CD4-positive, alpha-beta T cell treated with Interleukin-6 at 100 ng/mL for 8 hours (primary cell): ENCODE measurements around the gene EPHA3.

ENCODE experiments used
- DNase-seq: peaks from one replicate; pipeline ENCODE4 v3.0.0-alpha.2; 2020; ENCODE audit warnings: mixed read lengths, low spot score

EPHA3 gene

DNA sequence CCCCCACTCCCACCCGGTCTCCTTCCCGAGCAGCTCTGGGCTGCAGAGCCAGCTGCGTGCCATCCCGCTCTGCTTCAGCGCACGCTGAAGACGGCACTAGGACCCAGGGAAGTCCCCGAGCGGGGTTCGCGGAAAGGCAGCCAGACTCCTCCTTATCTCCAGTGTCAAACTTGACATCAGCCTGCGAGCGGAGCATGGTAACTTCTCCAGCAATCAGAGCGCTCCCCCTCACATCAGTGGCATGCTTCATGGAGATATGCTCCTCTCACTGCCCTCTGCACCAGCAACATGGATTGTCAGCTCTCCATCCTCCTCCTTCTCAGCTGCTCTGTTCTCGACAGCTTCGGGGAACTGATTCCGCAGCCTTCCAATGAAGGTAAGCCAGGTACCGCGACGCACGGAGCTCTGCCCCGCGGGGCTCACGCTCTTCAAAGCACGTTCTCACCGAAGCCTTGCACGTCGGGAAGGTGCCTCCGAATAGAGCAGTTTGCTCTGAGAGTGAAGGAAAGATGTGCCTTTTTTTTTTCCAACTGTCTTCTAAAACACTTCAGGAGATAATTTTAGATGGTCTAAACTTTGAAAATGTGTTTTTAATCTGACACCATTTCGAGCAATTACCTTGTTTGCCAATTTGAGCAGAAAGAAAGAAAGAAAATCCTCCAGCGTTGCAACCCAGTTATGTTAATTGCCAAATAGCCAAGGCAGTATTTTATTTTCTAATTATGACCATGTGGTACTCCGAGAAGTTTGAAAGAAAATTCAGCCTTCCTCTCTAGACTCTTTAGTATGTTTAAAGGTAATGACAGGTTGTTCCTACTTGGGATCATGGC lies at the start of gene EPHA3:
EPHA3 (plus strand) TSS at position 161 of the 830 bp plus-strand sequence; CDS start at position 289, 128 bp downstream.
- peak; percentile 24 for DNase-seq

DNA sequence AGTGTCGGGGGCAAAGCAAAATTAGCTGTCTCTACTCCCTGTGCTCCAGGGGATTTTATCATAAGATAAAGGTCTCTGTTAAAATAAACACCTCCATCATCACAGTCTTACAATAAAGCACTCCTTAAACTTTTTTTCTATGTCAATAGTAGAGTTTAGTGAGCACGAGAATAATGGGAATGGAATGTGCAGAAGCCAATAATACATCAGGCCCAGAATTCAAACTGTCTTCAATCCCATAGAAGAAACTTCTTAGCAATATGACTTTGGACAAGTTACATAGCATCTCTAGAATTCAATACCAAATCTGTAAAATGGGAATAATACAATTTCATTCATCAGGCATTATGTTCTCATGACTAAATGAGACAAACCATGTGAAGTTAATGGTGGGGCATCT lies 49.0 kb upstream of the EPHA3 start:
- no peak for DNase-seq

DNA sequence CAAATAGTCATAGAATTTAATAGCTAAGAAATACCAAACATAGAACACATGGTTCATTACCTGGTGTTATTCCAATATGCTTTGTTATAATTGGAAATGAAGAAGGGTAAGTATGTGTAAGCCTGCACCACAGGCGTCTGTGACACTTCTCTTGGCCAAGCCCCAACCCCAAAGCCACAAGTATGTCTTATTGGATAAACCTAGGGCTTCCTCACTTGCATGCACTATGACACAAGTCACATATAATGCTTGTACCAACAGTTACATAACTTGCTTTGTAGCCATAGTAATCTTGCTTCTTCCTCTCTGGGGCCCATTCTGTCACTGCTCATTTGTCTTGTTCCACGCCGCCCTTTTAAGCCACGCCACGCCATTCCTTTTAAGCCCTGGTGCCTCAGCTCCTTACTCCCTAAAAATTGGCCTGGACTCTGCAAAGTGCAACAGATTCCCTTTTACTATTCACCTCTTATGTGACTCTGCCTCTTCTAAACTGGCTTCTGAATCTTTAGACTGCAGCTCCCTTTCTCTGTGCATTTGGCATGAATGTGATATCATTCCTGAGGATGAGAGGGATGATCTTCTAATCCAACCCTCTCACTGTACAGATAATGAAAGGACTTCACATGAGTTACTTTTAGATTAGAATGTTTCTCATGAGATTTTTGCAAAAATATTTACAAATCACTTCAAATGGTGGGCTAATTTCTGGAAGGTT lies 48.1 kb upstream of the EPHA3 start:
- no peak for DNase-seq

GRCh38 chr3:89061259-89061658 lies 46.2 kb upstream of the EPHA3 start:
- no peak for DNase-seq

- no peak for DNase-seq
Observed at GRCh38 chr3:89067736-89068135, 39.7 kb upstream of the EPHA3 start.

DNA sequence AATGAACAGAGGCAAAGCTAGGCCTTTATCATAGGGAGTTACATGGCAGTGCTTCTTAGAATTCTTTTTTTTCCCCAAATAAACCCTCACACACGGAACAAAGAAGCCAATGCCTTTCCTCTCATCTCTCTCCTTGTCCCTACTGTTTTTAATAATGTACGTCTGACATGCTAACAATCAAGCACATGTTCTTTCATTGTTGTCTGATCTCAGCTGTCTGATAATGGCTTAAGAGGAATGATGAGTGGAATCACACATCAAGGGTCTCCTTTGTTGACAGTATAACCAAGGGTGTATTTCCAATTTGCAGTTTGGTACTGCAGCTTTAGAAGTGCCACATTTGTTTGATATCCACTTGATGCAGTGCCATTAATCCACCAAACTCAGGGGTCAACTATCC lies 34.8 kb upstream of the EPHA3 start:
- DNase-seq, result no peak

DNA sequence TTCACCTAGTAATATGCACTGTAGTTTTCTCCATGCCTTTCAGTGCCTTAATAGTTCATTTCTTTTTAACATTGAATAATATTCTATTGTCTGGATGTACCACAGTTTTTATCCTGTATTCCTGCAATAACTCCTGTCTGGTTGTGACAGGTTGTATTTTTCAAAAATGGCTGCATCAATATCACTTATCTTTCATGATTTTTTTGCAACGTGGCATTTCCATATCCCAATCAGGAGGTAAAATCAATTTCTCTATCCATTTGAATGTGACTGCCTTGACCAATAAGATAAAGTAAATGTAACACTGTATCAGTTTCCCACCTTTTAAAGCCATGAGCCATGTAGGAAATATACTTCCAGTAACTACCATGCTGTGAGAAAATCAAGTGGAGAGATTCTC lies 27.5 kb upstream of the EPHA3 start:
- no peak for DNase-seq

DNA sequence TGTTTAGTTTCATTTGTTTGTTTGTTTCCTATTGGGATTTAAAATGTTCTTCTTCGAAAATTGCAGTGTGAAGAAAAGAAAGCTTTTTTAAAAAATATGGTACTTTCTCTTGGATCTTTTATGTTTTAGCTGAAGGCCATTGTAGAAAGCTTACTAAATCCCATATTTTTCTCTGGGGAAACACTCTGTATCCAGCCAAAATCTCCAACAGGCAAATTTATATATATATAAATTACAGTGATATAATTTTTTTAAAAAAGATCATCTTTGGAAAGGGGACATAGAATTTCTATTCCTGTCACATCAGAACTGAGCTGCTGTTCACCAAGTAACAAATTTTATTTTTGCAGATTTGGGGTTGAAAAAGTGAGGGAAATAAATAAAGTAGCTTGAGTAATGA lies 19.6 kb upstream of the EPHA3 start:
- DNase-seq, result no peak

DNA sequence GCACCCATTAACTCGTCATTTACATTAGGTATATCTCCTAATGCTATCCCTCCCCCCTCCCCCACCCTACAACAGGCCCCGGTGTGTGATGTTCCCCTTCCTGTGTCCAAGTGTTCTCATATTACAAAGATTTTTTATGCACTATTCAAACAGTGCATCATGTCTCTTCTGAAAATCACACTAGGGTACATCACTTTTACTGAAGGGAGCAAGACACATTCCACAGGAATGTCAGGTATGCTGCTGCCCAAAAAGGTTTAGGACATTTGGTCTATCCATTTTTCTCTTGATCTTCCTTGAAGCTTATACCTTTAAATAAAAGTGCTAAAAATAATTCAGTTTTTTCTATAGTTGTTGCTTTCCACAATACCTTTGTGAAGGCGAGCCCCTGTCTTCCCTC lies 9.2 kb upstream of the EPHA3 start:
- no peak for DNase-seq

- peak; percentile 2 for DNase-seq
Observed at GRCh38 chr3:89098964-89099585, 8.3 kb upstream of the EPHA3 start.

DNA sequence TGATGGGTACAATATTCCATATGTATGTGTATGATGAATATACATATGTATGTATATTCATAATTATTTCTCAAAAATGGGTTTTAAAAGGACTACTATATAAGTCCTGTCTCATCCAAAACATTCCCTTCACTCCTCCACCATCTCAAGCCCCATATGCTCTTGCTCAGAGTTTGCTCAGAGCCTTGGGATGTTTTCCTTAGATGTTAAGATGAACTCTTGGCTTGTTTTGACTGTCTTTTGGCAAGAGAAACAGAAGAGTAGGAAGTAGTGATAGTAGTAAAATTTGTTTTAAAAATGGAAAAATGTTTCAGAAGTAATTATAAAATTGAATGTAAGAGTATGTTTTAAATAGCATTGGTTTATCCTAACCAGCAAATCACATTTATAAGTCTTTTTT lies 6.2 kb upstream of the EPHA3 start:
- DNase-seq, result no peak

DNA sequence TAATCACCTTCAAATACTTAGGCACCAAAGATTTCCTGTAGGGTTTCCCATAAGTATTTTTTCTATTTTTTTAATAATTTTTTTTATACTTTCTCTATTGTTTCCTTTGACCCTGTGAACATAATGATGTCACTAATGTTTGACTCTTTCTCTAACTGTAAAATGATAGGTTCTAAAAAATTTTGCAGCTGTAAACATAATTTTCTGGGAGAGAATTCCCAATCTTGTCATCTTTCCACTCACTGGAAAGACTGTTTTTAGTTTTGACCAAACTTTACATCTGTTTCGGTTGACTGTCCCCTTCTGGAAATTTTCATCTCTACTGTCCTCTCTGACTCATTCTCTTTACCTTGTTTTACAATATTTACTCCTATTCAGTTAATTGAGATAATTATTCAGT lies 5.5 kb upstream of the EPHA3 start:
- DNase-seq, result no peak

DNA sequence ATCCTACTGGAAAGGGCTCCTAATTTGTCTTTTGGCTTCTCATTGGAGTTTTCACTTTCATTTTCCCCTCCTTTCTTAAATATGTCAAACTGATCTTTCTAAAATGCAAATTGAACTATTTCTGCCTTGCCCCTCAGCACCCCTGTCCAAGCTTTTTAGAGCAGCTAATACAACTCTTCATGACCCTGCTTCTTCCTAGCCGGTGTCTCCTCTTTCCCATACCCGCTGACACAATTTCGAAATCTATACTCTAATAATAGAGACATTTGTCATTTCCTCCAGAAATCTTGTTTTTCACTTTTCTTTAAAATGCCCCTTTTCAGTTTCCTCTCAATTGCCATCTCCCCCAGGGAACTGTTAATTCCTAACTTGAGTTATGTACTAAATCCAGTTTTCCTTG lies 2.9 kb upstream of the EPHA3 start:
- no peak for DNase-seq

GRCh38 chr3:89105503-89105902 lies 1.9 kb upstream of the EPHA3 start:
- DNase-seq, result no peak

DNA sequence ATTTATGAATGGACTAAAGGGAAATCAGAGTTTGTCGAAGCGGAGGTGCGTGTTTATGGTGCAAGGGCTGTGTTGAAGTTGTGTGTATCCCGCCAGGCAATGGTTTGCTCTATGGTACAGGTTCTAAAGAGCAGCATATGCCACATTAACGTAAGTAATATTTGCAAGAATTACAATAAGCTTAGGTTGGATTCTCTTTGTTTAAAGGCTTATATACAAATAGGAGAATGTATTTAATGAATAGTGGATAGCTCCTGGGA lies 800 bp downstream of the EPHA3 start:
- DNase-seq, result no peak

- no peak for DNase-seq
Observed at GRCh38 chr3:89113344-89113743, 5.9 kb downstream of the EPHA3 start.

DNA sequence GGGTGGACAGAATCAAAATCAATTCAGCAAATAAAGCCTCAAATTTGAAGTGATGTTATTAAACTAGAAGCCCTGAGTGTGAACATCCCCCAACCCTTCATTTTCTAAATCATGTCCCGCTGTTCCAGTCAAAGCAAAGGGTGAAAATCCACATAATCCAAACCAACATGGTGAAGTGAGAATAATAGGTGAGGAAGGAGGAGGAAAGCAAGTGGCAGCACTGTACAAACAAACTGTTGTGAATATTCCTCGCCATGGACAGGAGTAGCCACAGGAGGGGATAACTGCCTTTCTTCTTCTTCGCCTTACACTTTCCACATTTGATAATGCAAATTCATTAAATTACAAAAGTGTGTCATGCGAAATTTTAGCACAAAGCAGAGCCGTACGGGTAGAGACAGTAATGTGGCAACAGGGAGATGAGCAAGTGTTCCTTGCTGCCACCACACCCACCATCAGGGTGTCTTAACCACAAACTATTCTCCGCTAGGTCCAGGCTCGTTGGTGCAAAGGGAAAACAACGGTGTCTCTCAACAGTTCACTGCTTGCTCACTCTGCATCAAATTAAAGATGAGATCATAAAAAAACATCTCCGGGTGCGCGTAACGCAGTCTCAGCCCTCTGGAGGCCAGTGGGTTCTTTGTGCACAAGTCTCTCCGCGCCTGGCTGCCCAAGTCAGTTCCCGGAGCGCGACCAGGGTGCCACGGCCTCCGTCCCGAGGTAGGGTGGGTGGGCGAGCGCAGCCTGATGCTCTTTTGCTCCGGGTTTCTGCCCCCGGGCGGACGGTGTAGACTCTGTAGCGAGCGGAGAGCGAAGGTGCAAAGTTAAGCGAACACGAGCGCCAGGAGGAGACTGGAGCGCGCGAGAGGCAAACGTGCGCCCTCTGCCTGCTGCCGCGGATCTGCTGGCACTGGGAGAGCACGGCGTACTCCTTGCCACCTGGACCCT lies 6.7 kb downstream of the EPHA3 start:
- no peak for DNase-seq

DNA sequence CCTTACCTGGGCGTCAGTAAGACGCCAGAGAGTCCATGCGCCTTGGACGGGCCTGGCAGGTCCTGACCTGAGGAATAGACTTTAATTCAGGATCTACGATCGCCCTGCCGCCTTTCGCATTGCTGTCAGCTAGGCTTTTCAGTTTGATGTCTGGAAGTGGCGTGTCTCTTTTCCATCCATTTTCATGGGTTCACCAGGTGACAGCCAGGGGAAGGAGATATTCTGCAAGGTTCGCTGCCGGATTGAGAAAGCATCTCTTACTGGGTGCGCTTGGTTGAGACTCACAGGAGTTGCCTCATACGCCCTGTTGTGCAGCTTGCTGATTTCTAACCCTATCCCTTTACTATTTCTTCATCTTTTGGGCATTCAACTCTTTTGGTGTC lies 7.4 kb downstream of the EPHA3 start:
- DNase-seq, result no peak

DNA sequence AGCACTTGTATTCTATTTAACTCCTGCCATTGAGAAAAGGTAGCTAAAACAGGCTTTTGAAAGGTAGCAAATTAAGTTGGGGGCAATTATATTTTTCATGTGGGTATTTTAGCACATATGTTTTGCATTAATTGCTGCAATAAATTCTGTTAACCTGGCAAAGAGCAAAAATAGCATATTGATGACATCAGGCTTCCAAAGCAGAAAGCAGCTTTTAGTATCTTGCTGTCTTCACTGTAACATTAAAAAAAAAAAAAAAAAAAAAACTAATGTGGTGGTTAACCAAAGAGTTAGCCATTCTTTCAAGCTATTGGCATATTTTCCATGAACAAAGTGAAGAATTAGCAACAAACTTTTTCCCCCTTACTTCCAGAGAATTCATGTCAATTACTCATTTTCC lies 9.1 kb downstream of the EPHA3 start:
- no peak for DNase-seq

- DNase-seq, result no peak
Observed at GRCh38 chr3:89138048-89138447, 30.6 kb downstream of the EPHA3 start.

DNA sequence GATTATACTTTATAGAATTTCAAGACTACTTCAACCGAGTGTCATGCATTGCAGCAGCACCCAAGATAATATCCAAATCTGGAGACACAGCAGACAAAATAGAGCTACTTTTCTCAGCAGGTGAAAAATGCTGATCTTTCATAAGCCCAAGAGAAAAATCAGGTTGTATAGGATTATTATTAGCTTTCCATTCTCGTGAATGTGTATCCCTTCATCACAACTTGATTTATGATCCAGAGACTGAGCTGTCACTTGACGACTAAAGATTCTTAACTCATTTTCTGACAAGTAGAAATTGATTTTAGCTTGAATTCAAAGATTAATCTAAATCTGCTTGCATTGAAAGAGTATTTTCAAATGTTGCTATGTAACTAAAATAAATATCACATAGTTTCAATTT lies 32.4 kb downstream of the EPHA3 start:
- no peak for DNase-seq

DNA sequence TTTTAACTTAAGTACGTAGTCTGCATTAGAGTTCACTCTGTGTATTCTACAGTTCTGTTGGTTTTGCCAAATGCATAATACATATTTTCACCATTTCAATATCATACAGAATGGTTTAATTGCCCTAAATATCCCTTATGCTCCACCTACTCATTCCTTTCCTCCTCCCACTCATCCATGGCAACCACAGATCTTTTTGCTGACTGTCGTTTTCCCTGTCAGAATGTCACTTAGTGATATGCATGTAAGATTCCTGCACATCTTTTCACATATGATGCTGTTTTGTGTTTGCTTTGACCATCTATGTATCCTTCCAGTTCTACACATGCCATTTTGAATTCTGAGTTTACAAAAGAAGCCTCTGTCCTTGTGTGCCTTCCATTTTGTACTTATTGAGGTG lies 36.7 kb downstream of the EPHA3 start:
- no peak for DNase-seq
